ENCODE measurements around the gene MPHOSPH9.
A peak's percentile ranks its signal among the peaks of the same experiment; 100 is the strongest.

The MPHOSPH9 gene

DNA sequence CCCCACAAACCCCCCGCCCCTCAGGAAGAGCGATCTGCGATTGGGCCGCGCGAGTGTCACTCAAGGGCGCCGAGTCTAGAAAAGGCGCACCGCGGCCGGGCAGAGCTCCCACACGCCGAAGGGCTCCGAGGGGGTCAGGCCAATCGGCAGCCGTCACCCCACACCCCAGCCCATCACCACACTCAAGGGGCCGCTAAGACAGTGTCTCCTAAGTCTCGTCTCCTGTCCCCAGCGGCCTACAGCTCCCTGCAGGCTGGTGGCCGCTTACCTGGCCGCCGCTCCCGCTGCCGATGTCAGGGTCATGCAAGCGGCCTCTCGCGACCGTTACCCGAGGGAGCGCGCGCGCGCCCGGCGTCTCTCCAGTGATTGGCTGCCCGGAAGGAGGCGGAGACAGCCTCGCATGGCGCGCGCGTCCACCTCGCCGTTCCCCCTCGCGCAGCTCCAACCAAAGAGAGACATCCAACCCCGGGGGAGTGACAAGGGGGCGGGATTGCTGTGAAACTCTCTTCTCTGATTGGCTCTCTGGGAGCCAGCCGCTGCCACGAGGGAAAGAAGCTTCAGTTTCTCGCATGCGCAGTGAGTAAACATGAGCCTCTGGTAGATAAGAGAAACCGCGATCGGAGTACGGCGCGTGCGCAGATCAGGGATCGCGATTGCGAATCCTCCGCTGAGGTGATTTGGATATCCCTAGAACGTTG, at the start of gene MPHOSPH9, which contains the start of gene MTRFR:
MPHOSPH9 (minus strand) TSS at position 335 of the 698 bp plus-strand sequence. CDS start 2,777 bp downstream, outside the sequence.
MTRFR (plus strand) TSS at position 630 of the 698 bp plus-strand sequence. CDS start 20,239 bp downstream, outside the sequence.
- peak; percentile 100 for DNase-seq (ENCODE audit: low spot score)

DNA sequence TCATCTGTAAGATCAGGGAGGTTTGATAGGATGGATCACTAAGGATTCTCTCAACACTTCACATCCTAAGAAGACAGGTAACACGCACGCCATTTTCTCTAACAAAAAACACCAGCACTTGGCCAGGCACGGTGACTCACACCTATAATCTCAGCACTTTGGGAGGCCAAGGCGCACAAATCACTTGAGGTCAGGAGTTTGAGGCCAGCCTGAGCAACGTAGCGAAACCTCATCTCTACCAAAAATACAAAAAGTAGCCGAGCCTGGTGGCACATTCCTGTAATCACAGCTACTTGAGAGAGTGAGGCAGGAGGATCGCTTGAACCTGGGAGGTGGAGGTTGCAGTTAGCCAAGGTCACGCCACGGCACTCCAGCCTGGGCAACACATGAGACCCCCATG, 49.2 kb upstream of the MPHOSPH9 start:
- no peak for DNase-seq (ENCODE audit: low spot score)

GRCh38 chr12:123280971-123281370, 48.0 kb upstream of the MPHOSPH9 start:
- no peak for DNase-seq (ENCODE audit: low spot score)

- peak; percentile 58 for DNase-seq (ENCODE audit: low spot score)
Observed at GRCh38 chr12:123278101-123278627, 45.2 kb upstream of the MPHOSPH9 start.

DNA sequence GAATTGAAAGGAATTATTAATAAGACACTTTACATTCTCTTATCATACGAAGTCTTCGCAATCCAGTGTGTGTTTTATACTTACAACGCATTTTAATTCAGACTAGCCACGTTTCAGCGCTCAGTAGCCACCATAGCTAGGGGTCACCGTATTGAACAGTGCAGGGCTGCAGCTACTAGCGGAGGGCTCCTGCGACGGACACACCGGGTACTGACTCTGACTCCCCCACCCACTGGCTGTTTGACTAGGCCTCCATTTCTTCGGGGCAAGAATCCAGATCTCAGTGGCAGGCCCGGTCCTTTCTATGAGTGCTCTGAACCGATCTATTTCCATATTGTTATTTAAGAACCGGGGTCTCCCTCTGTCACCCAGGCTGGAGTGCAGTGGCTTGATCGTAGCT, 40.2 kb upstream of the MPHOSPH9 start:
- DNase-seq (ENCODE audit: low spot score), result no peak

- DNase-seq (ENCODE audit: low spot score), result peak; percentile 72
Observed at GRCh38 chr12:123271001-123271668, 38.2 kb upstream of the MPHOSPH9 start.

- peak; percentile 45 for DNase-seq (ENCODE audit: low spot score)
Observed at GRCh38 chr12:123270214-123271000, 37.5 kb upstream of the MPHOSPH9 start.

DNA sequence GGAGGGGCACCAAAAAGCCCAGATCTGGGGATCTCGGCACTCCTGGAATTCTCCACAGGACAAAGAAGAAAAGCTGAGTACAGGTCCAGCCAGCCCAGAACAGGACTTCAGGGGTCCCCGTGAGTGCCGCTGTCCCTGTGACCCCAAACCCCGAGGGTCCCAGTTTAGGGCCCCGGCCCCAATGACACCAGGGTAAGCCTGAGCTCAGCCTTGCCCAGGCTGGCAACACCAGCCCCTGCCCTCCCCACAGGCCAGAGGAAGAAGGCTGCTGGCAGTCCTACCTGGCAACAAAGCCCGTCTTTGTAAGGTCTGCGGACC, 36.9 kb upstream of the MPHOSPH9 start:
- DNase-seq (ENCODE audit: low spot score), result no peak

DNA sequence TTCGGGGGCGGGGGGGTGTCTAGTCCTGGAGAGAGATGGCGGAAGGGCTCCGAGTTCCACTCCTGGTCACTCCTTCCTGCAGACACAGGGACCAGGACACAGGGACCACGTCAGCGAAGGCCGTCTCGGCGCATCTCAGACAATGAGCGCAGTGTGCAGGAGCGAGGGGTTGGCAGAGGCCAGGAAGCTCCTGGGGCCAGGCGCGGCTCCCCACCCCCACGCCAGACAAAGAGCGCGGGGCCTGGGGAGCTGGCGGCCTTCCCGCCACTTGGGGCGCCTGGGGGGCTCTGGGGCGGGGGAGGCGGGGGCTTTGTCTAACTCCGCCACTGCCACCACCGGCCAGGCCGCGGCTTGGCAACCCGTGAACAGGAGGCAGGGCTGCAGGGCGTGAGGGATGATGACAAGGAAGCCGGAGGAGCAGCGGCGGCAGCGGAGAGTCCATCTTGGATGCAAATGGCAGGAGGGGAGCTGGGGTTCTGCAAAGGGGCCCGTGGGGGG, 36.5 kb upstream of the MPHOSPH9 start:
- peak; percentile 62 for DNase-seq (ENCODE audit: low spot score)

DNA sequence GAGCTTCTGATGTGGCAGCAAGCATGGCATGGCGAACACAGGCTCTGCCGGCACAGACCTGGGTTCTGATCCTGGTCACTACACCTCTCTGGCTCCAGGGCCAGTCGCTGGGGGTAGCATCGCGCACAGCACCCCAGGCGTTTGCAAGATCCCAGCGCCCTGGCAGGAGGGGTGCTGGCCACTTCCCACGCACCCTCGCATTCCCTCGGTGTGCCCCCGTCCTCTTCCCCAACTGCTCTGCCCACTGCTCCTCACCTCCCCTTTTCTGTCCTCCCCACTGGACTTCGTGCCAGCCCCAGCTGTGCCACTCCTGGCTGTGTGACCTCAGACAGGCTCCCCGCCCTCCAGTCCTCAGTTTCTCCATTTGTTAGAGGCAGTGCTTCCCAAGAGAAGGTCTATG, 35.9 kb upstream of the MPHOSPH9 start:
- no peak for DNase-seq (ENCODE audit: low spot score)

- DNase-seq (ENCODE audit: low spot score), result no peak
Observed at GRCh38 chr12:123267991-123268843, 35.3 kb upstream of the MPHOSPH9 start.

DNA sequence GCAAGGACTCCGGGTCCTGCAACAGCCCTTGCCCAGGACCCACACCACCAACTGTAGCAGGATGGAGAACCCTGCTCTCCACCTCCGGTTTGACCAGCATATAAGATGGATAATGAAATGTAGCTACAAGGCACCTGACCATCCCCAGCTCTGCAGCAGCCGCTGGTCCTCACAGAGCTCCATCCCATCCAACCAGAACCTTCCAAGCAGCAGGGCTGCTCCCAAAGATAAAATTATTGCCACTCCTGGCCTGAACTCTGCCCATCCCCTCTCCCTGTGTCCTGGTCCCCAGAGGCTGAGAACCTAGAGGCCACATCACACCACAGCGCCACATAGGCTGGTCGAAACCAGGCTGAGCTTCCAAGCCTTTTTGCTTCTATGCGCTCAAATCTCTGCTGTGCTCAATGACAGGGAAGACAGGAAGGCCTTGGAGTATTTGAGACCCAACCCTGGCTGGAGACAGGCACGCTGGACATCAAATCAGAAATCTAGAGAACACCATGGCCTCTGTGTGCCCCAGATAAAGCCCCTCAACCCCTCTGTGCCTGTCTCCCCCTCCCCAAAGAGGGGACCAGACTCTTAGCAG, 34.5 kb upstream of the MPHOSPH9 start:
- DNase-seq (ENCODE audit: low spot score), result no peak

- DNase-seq (ENCODE audit: low spot score), result no peak
Observed at GRCh38 chr12:123266679-123267277, 33.8 kb upstream of the MPHOSPH9 start.

- DNase-seq (ENCODE audit: low spot score), result no peak
Observed at GRCh38 chr12:123265851-123266678, 33.1 kb upstream of the MPHOSPH9 start.

GRCh38 chr12:123264642-123265041, 31.7 kb upstream of the MPHOSPH9 start:
- DNase-seq (ENCODE audit: low spot score), result peak; percentile 57

DNA sequence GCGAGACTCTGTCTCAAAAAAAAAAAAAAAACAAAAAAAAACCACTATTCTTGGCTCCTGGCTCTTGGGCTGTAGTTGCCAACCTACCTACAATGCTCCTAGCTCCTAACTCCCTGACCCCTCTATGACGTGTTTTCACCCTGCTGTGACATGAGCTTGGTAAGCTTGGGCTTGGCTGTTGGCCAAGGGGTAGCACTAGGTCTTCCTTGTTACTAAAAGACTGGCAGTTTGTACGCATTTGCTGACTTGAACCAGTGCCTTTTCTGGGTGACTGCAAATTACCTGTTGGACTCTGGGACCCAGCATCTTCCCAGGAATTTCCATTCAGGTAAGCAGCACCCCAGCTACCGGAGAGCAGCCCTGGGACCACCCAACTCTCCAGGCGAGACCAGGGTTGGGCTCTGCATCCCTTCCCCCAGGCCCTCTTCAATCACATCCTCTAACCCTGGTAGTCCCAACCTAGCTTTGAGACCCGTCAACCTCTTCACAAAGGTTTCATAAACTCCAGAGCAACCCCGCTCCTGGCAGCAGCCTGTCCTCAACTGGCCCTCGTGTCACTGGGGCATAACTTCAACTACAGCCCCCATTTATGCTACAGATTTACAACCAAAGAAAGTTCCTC, 30.4 kb upstream of the MPHOSPH9 start:
- DNase-seq (ENCODE audit: low spot score), result no peak

DNA sequence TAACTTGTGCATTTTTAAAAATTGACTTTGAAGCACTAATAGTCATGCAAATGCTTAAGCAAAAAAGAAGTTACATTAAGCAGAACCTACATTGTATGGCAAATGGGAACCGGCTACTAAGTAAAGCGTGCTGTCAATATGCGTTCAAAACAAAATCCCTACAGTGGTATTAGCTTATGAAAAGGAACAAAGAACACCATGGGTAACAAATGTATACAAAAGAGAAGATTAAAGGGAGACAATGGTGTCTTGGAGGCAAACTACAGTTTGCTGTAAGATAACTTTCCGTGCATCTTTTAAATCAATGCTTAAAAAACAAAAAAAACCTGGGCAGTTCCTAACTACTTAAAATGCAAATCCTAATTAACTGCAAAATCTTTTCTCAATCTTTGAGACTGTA, 28.3 kb upstream of the MPHOSPH9 start:
- DNase-seq (ENCODE audit: low spot score), result no peak

DNA sequence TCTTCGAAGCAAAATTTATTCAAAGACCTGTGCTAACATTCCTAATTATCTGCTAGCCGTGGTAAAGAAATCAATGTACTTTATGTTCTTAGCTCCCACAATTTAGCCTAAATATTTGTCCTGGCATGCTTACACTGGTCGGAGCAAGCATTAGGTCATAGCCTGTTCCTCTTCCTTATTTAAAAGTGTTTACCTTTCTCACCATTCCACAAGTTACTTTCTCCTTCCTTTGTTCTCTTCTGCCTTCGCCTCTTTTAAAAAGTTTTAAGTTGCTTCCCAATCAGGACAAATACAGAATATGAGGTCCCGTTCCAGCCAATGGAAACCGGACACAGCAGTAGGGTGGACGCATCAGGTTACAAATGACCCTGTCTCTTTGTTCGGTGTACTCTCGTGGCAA, 27.1 kb upstream of the MPHOSPH9 start:
- DNase-seq (ENCODE audit: low spot score), result no peak

DNA sequence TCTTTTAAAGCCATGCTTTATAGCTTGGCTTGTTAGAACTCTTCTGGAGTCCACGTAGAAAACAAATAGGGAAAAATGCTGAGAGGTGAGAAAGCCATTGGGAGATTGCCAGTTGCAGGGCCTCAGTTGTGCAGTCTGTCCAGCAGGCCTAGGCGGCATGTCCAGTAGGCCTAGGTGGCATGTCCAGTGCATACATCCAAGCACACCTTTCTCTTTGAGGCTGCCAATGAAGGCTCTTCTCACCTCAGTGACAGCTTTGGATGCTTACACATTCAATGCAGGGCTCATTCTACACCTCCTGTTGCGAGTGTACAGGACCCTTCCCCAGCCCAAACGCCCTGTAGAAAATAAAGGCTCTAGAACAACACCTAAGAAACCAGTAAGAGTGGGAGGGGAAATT, 25.7 kb upstream of the MPHOSPH9 start:
- DNase-seq (ENCODE audit: low spot score), result no peak

Data from NAMALWA (cell line).